ENCODE results near the gene SPOP.
A peak's percentile ranks its signal among the peaks of the same experiment; 100 is the strongest.
"Not testable (repeated sequence)": the region's sequence is repeated elsewhere in the genome, so short reads cannot be mapped to it uniquely, and the experiment has no call there.

The SPOP gene

GRCh38 chr17:49571283-49571682, 106.6 kb downstream of the SPOP start:
- Histone ChIP-seq H3K27ac (no peak overlapping the region), H3K9ac (no peak overlapping the region), H3K27me3 (ENCODE audit: control insufficient read depth, insufficient read depth, low read length) (no peaks in the 10 kb centered on the region), H3K4me2 (ENCODE audit: low read length) (no peak overlapping the region), H3K79me2 (no peaks in the 10 kb centered on the region), H3K4me1 (peaks cover 2% of the 10 kb centered on the region), H3K4me3 (ENCODE audit: low read depth, low read length) (no peak overlapping the region), H3K36me3 (ENCODE audit: control insufficient read depth, insufficient read depth, low read length) (no peaks in the 10 kb centered on the region), H2AFZ (no peak overlapping the region), H3K9me3 (ENCODE audit: control insufficient read depth, low read length) (no peaks in the 10 kb centered on the region)
- TF ChIP-seq CTCF (IDR thresholded peaks at IDR 0.05), result no peak

- Histone ChIP-seq H3K27me3 (ENCODE audit: control insufficient read depth, insufficient read depth, low read length) (no peaks in the 10 kb centered on the region), H3K4me3 (ENCODE audit: low read depth, low read length) (no peak overlapping the region)
Measured at GRCh38 chr17:49570540-49571242, 107.2 kb downstream of the SPOP start.

GRCh38 chr17:49568695-49569047, 109.2 kb downstream of the SPOP start:
- Histone ChIP-seq H3K4me2 (ENCODE audit: low read length) (peak overlapping the region; percentile 88), H3K4me3 (ENCODE audit: low read depth, low read length) (peak overlapping the region; percentile 67)
- not testable (repeated sequence) for H3K27ac ChIP-seq; H3K27me3 ChIP-seq (ENCODE audit: control insufficient read depth, insufficient read depth, low read length); H2AFZ ChIP-seq; H3K79me2 ChIP-seq; H3K4me1 ChIP-seq; H3K9me3 ChIP-seq (ENCODE audit: control insufficient read depth, low read length); H3K9ac ChIP-seq; H3K36me3 ChIP-seq (ENCODE audit: control insufficient read depth, insufficient read depth, low read length)

More at GRCh38 chr17:49570540-49571242, 107.2 kb downstream of the SPOP start:
- peaks cover 7% of the 10 kb centered on the region for H3K4me1 ChIP-seq
- H2AFZ ChIP-seq, result peak overlapping the region; percentile 98
- no peak overlapping the region for H3K27ac ChIP-seq
- H3K9me3 ChIP-seq (ENCODE audit: control insufficient read depth, low read length), result no peaks in the 10 kb centered on the region
- H3K4me2 ChIP-seq (ENCODE audit: low read length), result no peak overlapping the region
- TF ChIP-seq CTCF (IDR thresholded peaks at IDR 0.05), result no peak
- H3K79me2 ChIP-seq, result no peaks in the 10 kb centered on the region
- H3K36me3 ChIP-seq (ENCODE audit: control insufficient read depth, insufficient read depth, low read length), result no peaks in the 10 kb centered on the region
- H3K9ac ChIP-seq, result no peak overlapping the region

GRCh38 chr17:49567871-49568694, 109.8 kb downstream of the SPOP start:
- peak overlapping the region; percentile 83 for H2AFZ ChIP-seq
- no peaks in the 10 kb centered on the region for H3K36me3 ChIP-seq (ENCODE audit: control insufficient read depth, insufficient read depth, low read length)
- H3K4me2 ChIP-seq (ENCODE audit: low read length), result peak overlapping the region; percentile 88
- H3K9ac ChIP-seq, result no peak overlapping the region
- peaks cover 8% of the 10 kb centered on the region for H3K4me1 ChIP-seq
- no peaks in the 10 kb centered on the region for H3K27me3 ChIP-seq (ENCODE audit: control insufficient read depth, insufficient read depth, low read length)
- no peaks in the 10 kb centered on the region for H3K79me2 ChIP-seq
- H3K9me3 ChIP-seq (ENCODE audit: control insufficient read depth, low read length), result no peaks in the 10 kb centered on the region
- H3K27ac ChIP-seq, result no peak overlapping the region
- peak overlapping the region; percentile 67 for H3K4me3 ChIP-seq (ENCODE audit: low read depth, low read length)
- peak; percentile 97 for TF ChIP-seq CTCF (IDR thresholded peaks at IDR 0.05)

GRCh38 chr17:49567104-49567521, 110.8 kb downstream of the SPOP start:
- Histone ChIP-seq H2AFZ (no peak overlapping the region), H3K9ac (no peak overlapping the region), H3K4me3 (ENCODE audit: low read depth, low read length) (no peak overlapping the region), H3K27me3 (ENCODE audit: control insufficient read depth, insufficient read depth, low read length) (no peaks in the 10 kb centered on the region), H3K9me3 (ENCODE audit: control insufficient read depth, low read length) (no peaks in the 10 kb centered on the region), H3K36me3 (ENCODE audit: control insufficient read depth, insufficient read depth, low read length) (no peaks in the 10 kb centered on the region), H3K79me2 (no peaks in the 10 kb centered on the region), H3K27ac (peak overlapping the region; percentile 73), H3K4me1 (peaks cover 8% of the 10 kb centered on the region), H3K4me2 (ENCODE audit: low read length) (no peak overlapping the region)
- TF ChIP-seq CTCF (IDR thresholded peaks at IDR 0.05), result no peak
